ENCODE data around the gene BHLHA15.

Gene BHLHA15

DNA sequence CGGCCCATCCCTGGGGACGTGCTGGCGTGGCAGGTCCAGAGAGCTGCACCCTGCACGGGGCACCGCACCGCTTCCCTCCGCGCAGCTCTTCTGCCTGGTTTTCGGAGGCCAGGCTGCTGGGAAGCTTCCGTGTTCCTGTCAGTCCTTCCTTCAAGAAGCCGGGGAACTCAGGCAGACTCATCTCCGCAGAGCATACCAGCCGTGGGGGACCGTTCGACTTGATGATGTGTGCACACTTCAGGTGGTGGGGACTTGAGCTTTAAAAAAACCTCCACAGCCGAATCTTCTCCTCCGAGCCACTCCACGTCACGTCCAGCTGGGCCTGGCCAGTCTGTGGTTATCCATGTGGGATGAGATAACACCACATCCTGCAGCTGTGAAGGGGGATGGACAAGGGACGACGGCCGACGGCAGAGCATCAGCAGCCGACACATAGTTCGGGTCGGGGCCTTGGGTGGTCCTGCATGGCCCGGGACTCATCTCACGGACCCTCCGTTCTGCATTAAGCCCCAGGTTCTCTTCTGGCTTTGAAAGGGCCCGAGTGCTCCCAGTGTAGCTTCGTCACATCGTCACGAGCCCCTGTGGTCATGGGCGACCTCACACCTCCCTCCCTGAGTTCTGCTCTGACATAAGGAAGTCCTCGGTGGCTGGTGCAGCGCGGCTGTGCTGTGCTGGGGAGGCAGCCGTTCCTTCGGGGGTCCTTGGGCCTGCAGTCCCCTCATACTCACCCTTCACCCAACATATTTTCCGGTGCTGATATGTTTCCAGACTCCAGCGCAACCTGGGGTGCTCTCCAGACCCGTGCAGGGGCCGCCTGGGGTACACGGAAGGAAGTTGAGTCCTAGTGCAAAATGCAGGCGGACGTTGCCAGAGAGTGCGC lies 4.5 kb upstream of the BHLHA15 start:
- POLR2A ChIA-PET = no interaction called here
- CTCF ChIA-PET = interaction anchor here (1.4 kb wide), 1 partner anchor 37 kb away, joined by 3 read pairs; no protein-coding TSS in a partner anchor

DNA sequence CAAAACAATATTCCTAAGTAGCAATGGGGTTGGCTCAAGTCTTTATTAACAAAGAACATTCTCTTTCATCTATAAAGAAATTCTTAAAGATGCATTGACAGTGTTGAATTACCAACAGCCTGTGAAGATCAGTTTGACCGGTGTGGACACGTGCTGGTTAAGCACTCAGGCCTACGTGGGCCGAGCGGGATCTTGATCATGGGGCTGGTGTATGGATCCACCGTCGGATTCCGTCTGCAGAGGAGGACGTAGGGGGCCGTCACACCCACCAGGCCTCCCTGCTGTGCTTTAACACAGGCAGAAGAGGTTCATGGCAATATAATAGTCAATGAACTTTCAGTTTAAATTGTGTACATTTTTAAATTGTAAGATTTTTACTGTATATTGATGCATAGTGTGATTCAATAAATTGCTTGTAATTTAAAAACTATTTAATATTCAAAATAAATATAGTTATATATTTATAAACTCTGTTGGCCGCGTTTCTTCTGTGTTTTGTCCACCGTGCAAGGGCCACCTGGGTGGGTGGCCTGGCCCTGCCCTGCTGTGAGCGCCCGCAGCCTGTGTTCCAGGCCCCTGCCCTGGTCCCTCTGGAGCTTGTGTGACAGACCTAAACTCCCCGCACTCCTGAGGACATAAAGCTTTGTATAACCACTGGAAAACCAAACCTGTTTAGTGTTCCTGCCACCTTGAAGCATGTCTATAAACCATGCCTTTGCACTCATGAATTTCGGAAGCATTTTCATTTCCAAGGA lies 1.9 kb upstream of the BHLHA15 start:
- POLR2A ChIA-PET = no interaction called here
- peak; percentile 7 for DNase-seq (ENCODE audit: extremely low spot score)

More for the DNA sequence above, 4.5 kb upstream of the BHLHA15 start:
- no peak for DNase-seq (ENCODE audit: extremely low spot score)
- TF ChIP-seq, protein P1, sequence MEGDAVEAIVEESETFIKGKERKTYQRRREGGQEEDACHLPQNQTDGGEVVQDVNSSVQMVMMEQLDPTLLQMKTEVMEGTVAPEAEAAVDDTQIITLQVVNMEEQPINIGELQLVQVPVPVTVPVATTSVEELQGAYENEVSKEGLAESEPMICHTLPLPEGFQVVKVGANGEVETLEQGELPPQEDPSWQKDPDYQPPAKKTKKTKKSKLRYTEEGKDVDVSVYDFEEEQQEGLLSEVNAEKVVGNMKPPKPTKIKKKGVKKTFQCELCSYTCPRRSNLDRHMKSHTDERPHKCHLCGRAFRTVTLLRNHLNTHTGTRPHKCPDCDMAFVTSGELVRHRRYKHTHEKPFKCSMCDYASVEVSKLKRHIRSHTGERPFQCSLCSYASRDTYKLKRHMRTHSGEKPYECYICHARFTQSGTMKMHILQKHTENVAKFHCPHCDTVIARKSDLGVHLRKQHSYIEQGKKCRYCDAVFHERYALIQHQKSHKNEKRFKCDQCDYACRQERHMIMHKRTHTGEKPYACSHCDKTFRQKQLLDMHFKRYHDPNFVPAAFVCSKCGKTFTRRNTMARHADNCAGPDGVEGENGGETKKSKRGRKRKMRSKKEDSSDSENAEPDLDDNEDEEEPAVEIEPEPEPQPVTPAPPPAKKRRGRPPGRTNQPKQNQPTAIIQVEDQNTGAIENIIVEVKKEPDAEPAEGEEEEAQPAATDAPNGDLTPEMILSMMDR (IDR thresholded peaks at IDR 0.05; ENCODE audit: control extremely low read depth, extremely low read depth, low read depth, missing control alignments) = no peak

DNA sequence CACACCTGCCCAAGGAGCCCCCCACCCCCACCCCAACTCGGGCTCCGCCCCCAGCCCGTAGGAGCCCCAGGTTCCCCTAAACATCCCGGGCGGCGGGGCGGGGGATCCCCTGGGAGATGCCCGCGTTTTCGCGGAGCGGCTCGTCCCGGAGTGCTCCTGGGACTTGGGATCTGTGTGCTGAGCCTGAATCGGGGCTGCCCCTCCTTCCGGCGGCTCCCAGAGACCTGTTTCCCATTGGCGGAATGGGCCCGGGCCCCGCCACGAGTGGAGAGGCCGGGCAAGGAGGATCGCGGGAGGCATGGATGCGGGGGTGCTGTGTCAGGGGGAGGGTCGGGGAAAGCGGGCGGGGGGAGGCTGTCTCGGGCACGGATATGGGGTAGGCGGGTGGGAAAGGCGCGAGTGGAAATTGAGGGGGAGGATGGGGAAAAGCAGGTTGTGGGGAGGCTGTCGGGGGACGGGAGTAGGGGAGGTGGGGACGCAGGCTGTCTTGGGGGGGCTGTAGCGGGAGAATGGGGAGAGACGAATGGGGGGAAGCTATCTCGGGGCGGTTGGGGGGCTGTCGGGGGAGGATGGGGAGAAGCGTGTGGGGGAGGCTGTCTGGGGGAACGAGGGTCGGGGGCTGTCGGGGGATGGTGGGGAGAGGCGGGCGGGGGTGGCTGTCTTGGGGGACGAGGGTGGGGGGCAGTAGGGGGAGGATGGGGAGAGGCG lies 572 bp upstream of the BHLHA15 start:
- CTCF ChIA-PET = interaction anchor here (1.4 kb wide), 1 partner anchor 31 kb away, joined by 3 read pairs; no protein-coding TSS in a partner anchor
- TF ChIP-seq, protein P1 (IDR thresholded peaks at IDR 0.05; ENCODE audit: control extremely low read depth, extremely low read depth, low read depth, missing control alignments) = no peak
- no peak for DNase-seq (ENCODE audit: extremely low spot score)
- POLR2A ChIA-PET = no interaction called here

More for the DNA sequence above, 1.9 kb upstream of the BHLHA15 start:
- CTCF ChIA-PET = interaction anchor here (1.0 to 1.4 kb wide), 3 partner anchors 33 to 103 kb away, joined by 3 read pairs; no protein-coding TSS in a partner anchor
- TF ChIP-seq, protein P1 (IDR thresholded peaks at IDR 0.05; ENCODE audit: control extremely low read depth, extremely low read depth, low read depth, missing control alignments) = no peak

GRCh38 chr7:98211676-98212531 lies 665 bp downstream of the BHLHA15 start:
- no peak for DNase-seq (ENCODE audit: extremely low spot score)
- CTCF ChIA-PET = interaction anchor here (2.2 kb wide), 1 partner anchor 9 kb away, joined by 8 read pairs; no protein-coding TSS in a partner anchor
- POLR2A ChIA-PET = interaction anchor here (0.7 kb wide), 1 partner anchor 9 kb away, joined by 4 read pairs; no protein-coding TSS in a partner anchor
- TF ChIP-seq, protein P1 (IDR thresholded peaks at IDR 0.05; ENCODE audit: control extremely low read depth, extremely low read depth, low read depth, missing control alignments) = no peak

GRCh38 chr7:98212532-98213041 lies 1.3 kb downstream of the BHLHA15 start:
- no peak for DNase-seq (ENCODE audit: extremely low spot score)
- TF ChIP-seq, protein P1 (IDR thresholded peaks at IDR 0.05; ENCODE audit: control extremely low read depth, extremely low read depth, low read depth, missing control alignments) = no peak
- POLR2A ChIA-PET = interaction anchor here (0.7 kb wide), 1 partner anchor 10 kb away, joined by 4 read pairs; no protein-coding TSS in a partner anchor
- CTCF ChIA-PET = interaction anchor here (2.2 kb wide), 1 partner anchor 10 kb away, joined by 8 read pairs; no protein-coding TSS in a partner anchor
